Calu3 (cell line): Measurements from ENCODE around the gene RTN4RL1. TPM values are rescaled to one million over a fixed set of nuclear protein-coding genes. Genes with fewer than 3 reads are reported as not detected.

Experiments
- BruUV-seq: library from RNA; stranded (reverse); fragments of 400-500 nt; replicated peaks from 2 replicates; lab custom pipeline; 2021; lab: Mats Ljungman, UMichigan
- CTCF ChIA-PET: fragments of 300-600 bp; sonication (Branson Sonifier 250); formaldehyde crosslinking; loops from one replicate; lab custom pipeline; 2022; ENCODE audit warnings: antibody characterized with exemption; lab: Charles Lee
- DNase-seq: peaks from one replicate; pipeline ENCODE4 v3.0.0; 2022
- H3K27ac Mint-ChIP-seq: one replicate; pipeline ENCODE4 v1.8.0; 2022; ENCODE audit warnings: mixed read lengths; ENCODE audit not compliant: unreplicated experiment
- H3K27me3 Mint-ChIP-seq: one replicate; pipeline ENCODE4 v1.8.0; 2022; ENCODE audit warnings: mixed read lengths; ENCODE audit not compliant: unreplicated experiment
- H3K36me3 Mint-ChIP-seq: one replicate; pipeline ENCODE4 v1.8.0; 2022; ENCODE audit warnings: mild to moderate bottlenecking, moderate library complexity, mixed read lengths; ENCODE audit not compliant: insufficient read depth, unreplicated experiment
- H3K4me1 Mint-ChIP-seq: one replicate; pipeline ENCODE4 v1.8.0; 2022; ENCODE audit warnings: mild to moderate bottlenecking, low read depth, mixed read lengths; ENCODE audit not compliant: unreplicated experiment
- H3K4me3 Mint-ChIP-seq: one replicate; pipeline ENCODE4 v1.8.0; 2022; ENCODE audit warnings: mild to moderate bottlenecking, low read depth, moderate library complexity, mixed read lengths; ENCODE audit not compliant: unreplicated experiment
- H3K9me3 Mint-ChIP-seq: one replicate; pipeline ENCODE4 v1.8.0; 2022; ENCODE audit warnings: low read depth, mixed read lengths; ENCODE audit not compliant: unreplicated experiment
- intact Hi-C: fragments of 100-400 bp; cut with micrococcal nuclease; formaldehyde crosslinking; loops from one replicate; pipeline ENCODE4 v1.10.0; 2022; ENCODE audit not compliant: unreplicated experiment
- total RNA-seq: library from RNA; stranded (reverse); gene quantifications from 2 replicates; pipeline ENCODE4 v1.2.3, GENCODE V29; 2022
- TF ChIP-seq, protein P1 (sequence below): fragments of 200-600 bp; IDR thresholded peaks from one replicate; pipeline ENCODE4 v1.8.0; 2022; ENCODE audit warnings: antibody characterized with exemption; ENCODE audit not compliant: unreplicated experiment

The RTN4RL1 gene
- total RNA-seq, 1 experiment from 2014 or later = not detected

DNA sequence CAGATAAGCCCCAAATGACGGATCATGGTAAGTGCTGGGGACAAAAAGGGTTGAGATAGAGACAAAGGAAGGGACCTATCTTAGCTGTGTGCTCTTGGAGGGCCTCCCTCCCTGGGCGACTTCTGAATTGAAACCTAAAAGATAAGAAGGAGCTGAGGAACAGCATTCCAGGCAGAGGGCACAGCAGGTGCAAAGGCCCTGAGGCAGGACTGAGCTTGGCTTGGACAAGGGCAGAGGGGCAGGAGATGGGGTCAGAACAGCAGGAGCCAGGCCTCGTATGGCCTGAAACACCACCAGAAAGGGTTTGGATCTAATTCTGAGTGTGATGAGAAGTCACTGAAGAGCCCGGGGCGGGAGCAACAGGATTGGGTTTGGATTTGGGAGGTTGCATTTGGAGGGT, 75.4 kb downstream of the RTN4RL1 start:
- peaks cover 24% of the 10 kb centered on the region for H3K27me3 Mint-ChIP-seq
- BruUV-seq = no TSS peak
- peaks cover 8% of the 10 kb centered on the region for H3K4me1 Mint-ChIP-seq
- TF ChIP-seq, protein P1, sequence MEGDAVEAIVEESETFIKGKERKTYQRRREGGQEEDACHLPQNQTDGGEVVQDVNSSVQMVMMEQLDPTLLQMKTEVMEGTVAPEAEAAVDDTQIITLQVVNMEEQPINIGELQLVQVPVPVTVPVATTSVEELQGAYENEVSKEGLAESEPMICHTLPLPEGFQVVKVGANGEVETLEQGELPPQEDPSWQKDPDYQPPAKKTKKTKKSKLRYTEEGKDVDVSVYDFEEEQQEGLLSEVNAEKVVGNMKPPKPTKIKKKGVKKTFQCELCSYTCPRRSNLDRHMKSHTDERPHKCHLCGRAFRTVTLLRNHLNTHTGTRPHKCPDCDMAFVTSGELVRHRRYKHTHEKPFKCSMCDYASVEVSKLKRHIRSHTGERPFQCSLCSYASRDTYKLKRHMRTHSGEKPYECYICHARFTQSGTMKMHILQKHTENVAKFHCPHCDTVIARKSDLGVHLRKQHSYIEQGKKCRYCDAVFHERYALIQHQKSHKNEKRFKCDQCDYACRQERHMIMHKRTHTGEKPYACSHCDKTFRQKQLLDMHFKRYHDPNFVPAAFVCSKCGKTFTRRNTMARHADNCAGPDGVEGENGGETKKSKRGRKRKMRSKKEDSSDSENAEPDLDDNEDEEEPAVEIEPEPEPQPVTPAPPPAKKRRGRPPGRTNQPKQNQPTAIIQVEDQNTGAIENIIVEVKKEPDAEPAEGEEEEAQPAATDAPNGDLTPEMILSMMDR = no peak
- DNase-seq = no peak
- peaks cover 7% of the 10 kb centered on the region for H3K9me3 Mint-ChIP-seq
- CTCF ChIA-PET = no interaction called here
- no peaks in the 10 kb centered on the region for H3K36me3 Mint-ChIP-seq
- intact Hi-C loops = no loop called here
- no peak overlapping the region for H3K4me3 Mint-ChIP-seq
- no peak overlapping the region for H3K27ac Mint-ChIP-seq

DNA sequence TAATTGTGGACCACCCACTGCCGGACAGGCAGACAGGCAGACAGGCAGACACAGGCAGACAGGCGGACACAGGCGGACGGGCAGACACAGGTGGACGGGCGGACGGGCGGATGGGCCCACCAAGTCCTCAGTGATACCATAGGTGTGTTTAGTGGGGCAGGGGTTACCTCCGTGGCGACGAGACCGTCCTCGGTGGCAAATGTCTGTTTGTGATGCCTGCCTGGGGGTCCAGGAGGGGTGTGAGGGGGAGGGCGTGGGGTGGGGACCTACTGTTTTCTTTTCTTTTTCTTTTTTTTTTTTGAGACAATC, 76.7 kb downstream of the RTN4RL1 start:
- BruUV-seq = no TSS peak

DNA sequence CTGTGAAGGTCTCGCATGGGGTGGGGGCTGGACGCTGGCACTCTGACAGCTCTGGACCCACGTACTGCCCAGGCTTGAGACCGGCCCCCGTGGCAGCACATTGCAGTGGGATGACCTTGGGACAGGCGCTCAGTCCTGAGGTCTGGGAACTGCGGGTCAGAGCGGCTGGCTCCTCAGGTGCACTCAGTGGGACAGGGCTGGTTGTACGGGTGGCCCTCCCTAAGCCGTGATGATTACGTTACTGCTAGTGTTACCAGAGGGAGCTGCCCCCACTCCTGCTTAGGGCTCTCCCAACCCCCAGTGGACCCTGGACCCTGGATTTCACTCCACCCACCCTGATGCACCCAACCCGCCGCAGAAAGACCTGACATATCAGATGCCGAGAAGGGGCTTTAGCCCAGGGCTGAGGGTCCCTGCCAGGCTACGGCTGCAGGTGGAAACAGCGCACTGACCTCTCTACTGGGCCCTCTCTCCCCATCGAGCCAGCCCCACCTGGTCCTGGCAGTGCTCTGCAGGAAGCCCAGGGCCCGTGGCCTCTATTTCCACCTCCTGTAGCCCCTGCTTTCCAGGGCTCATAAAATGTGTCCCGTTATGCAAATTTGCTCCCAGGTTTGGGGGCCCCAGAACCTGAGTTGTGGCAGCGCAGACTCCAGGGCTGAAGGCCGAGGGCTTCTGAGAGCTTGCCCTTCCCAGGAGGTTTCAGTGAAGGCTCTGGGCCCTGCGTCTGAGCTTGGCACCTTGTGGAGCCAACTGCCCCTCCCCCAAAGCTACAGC, 77.2 kb downstream of the RTN4RL1 start:
- BruUV-seq = no TSS peak
- Mint-ChIP-seq H3K9me3 (peaks cover 7% of the 10 kb centered on the region), H3K27ac (no peak overlapping the region), H3K4me1 (peaks cover 8% of the 10 kb centered on the region), H3K36me3 (no peaks in the 10 kb centered on the region), H3K27me3 (peaks cover 24% of the 10 kb centered on the region), H3K4me3 (no peak overlapping the region)
- CTCF ChIA-PET = interaction anchor here (0.6 kb wide), 1 partner anchor 847 kb away, joined by 5 read pairs; no protein-coding TSS in a partner anchor
- DNase-seq = no peak
- intact Hi-C loops = no loop called here
- TF ChIP-seq, protein P1 = no peak

More for the DNA sequence above, 76.7 kb downstream of the RTN4RL1 start:
- DNase-seq = no peak
- no peak overlapping the region for H3K27ac Mint-ChIP-seq
- CTCF ChIA-PET = no interaction called here
- H3K9me3 Mint-ChIP-seq = peaks cover 7% of the 10 kb centered on the region
- H3K4me3 Mint-ChIP-seq = no peak overlapping the region
- H3K36me3 Mint-ChIP-seq = no peaks in the 10 kb centered on the region
- TF ChIP-seq, protein P1 = no peak
- peaks cover 24% of the 10 kb centered on the region for H3K27me3 Mint-ChIP-seq
- intact Hi-C loops = no loop called here
- peaks cover 8% of the 10 kb centered on the region for H3K4me1 Mint-ChIP-seq

DNA sequence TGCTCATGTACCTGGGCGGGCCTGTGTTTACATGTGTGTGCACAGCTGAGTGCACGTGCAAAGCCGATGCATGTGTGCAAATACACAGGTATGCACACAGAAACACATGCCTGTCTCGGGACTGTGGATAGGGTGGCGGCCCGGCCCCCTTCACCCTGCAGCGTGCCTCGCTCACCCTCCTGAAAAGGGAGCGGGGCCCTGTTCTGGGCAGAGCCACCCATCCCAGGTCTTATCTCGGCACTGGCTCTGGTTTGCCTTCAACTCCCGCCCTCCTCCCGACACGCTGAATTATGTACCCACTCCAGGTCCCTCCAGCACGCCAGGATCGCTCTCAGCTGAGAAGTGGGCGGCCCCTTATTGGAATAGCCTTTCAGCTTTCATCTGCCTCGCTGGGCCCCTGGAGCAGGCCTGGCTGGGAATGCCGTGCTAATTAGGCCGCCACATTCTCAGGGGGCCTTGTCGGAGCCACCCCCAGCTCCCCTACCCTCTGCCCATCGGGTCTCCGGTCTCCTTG, 77.8 kb downstream of the RTN4RL1 start:
- Mint-ChIP-seq H3K27me3 (peaks cover 24% of the 10 kb centered on the region), H3K27ac (no peak overlapping the region), H3K36me3 (no peaks in the 10 kb centered on the region), H3K4me3 (no peak overlapping the region), H3K4me1 (peaks cover 8% of the 10 kb centered on the region), H3K9me3 (peaks cover 7% of the 10 kb centered on the region)
- no TSS peak for BruUV-seq
- TF ChIP-seq, protein P1 = no peak
- CTCF ChIA-PET = no interaction called here
- intact Hi-C loops = no loop called here
- DNase-seq = no peak
